ENCODE data around the gene BZW1.

- TF ChIP-seq CTCF (IDR thresholded peaks at IDR 0.05; ENCODE audit: insufficient read depth, low read length): no peak
- TF ChIP-seq POLR2AphosphoS5 (IDR thresholded peaks at IDR 0.05; ENCODE audit: low read depth): no peak
- TF ChIP-seq REST (IDR thresholded peaks at IDR 0.05; ENCODE audit: insufficient replicate concordance, low read depth): no peak
- no peak for TF ChIP-seq GABPA (IDR thresholded peaks at IDR 0.05; ENCODE audit: low read depth)
Measured at GRCh38 chr2:200787351-200788120, 24.2 kb upstream of the BZW1 start.

Measured in HL-60 (cell line).